ENCODE measurements around the gene ABCF2. TPM values are rescaled to one million over a fixed set of nuclear protein-coding genes. Genes with fewer than 3 reads are reported as not detected.

Gene ABCF2
- total RNA-seq, 1 experiment from 2014 or later, result 45.8 TPM

GRCh38 chr7:151251689-151252560, 24.9 kb upstream of the ABCF2 start:
- Histone ChIP-seq H4K20me1 (ENCODE audit: insufficient read depth) (0 out of 2 replicates have a peak, but pooled peaks cover 3% of the 10 kb centered on the region), H3K27ac (no peak overlapping the region), H3K4me2 (peak overlapping the region; percentile 88), H3K9me2 (ENCODE audit: insufficient read depth) (no peaks in the 10 kb centered on the region), H3K4me3 (peak overlapping the region; percentile 52; the same call in 1 of the 2 replicates), H3K79me2 (ENCODE audit: low read depth) (no peaks in the 10 kb centered on the region), H2AFZ (peak overlapping the region; percentile 82; the same call in 1 of the 2 replicates), H3K4me1 (replicated peaks; ENCODE audit: insufficient read depth) (no peaks in the 10 kb centered on the region; the same call in 1 of the 2 replicates), H3F3A (ENCODE audit: insufficient read depth, low read depth) (no peaks in the 10 kb centered on the region; the same call in 1 of the 2 replicates), H3K27me3 (ENCODE audit: insufficient read depth, low read depth) (peaks cover 79% of the 10 kb centered on the region), H3K36me3 (ENCODE audit: low read depth) (no peaks in the 10 kb centered on the region), H3K9me3 (ENCODE audit: insufficient read depth, low read depth) (no peaks in the 10 kb centered on the region)
- POLR2A ChIA-PET (ENCODE audit: unreplicated experiment), result no interaction called here
- DNase-seq, result peak in 1 of 2 experiments; percentile 43
- CTCF ChIA-PET, result no interaction called here
- peak; percentile 58; the same call in 1 of the 2 replicates for TF ChIP-seq EZH2 (IDR thresholded peaks at IDR 0.05; ENCODE audit: low read depth)
- TF ChIP-seq CTCF (conservative IDR thresholded peaks at IDR 0.05), result no peak
- no TSS peak for BruUV-seq (replicated peaks)
- intact Hi-C loops (cut with micrococcal nuclease; ENCODE audit: unreplicated experiment), result no loop called here

GRCh38 chr7:151251328-151251688, 24.3 kb upstream of the ABCF2 start:
- H3K4me3 ChIP-seq, result peak overlapping the region; percentile 43; the same call in 1 of the 2 replicates
- H3K27me3 ChIP-seq (ENCODE audit: insufficient read depth, low read depth), result peaks cover 79% of the 10 kb centered on the region
- H3K4me2 ChIP-seq, result peak overlapping the region; percentile 44
- BruUV-seq (replicated peaks), result no TSS peak
- H3K36me3 ChIP-seq (ENCODE audit: low read depth), result no peaks in the 10 kb centered on the region
- H3K27ac ChIP-seq, result no peak overlapping the region
- TF ChIP-seq CTCF (conservative IDR thresholded peaks at IDR 0.05), result no peak
- TF ChIP-seq EZH2 (IDR thresholded peaks at IDR 0.05; ENCODE audit: low read depth), result 0 out of 2 replicates have a peak, but pooled peaks have one; percentile 56
- no peaks in the 10 kb centered on the region for H3K79me2 ChIP-seq (ENCODE audit: low read depth)
- H4K20me1 ChIP-seq (ENCODE audit: insufficient read depth), result 0 out of 2 replicates have a peak, but pooled peaks cover 3% of the 10 kb centered on the region
- no peak overlapping the region for H2AFZ ChIP-seq
- no peak for DNase-seq
- ChIA-PET CTCF (no interaction called here), POLR2A (ENCODE audit: unreplicated experiment) (no interaction called here)
- H3K9me2 ChIP-seq (ENCODE audit: insufficient read depth), result no peaks in the 10 kb centered on the region
- H3K4me1 ChIP-seq (replicated peaks; ENCODE audit: insufficient read depth), result no peaks in the 10 kb centered on the region; the same call in 1 of the 2 replicates
- H3K9me3 ChIP-seq (ENCODE audit: insufficient read depth, low read depth), result no peaks in the 10 kb centered on the region
- intact Hi-C loops (cut with micrococcal nuclease; ENCODE audit: unreplicated experiment), result no loop called here
- H3F3A ChIP-seq (ENCODE audit: insufficient read depth, low read depth), result no peaks in the 10 kb centered on the region; the same call in 1 of the 2 replicates

GRCh38 chr7:151250181-151251132, 23.5 kb upstream of the ABCF2 start:
- TF ChIP-seq EZH2 (IDR thresholded peaks at IDR 0.05; ENCODE audit: low read depth), result no peak
- Histone ChIP-seq H2AFZ (no peak overlapping the region), H3K79me2 (ENCODE audit: low read depth) (no peaks in the 10 kb centered on the region), H3K4me3 (no peak overlapping the region), H3K27me3 (ENCODE audit: insufficient read depth, low read depth) (peaks cover 78% of the 10 kb centered on the region), H3K36me3 (ENCODE audit: low read depth) (no peaks in the 10 kb centered on the region), H3K27ac (no peak overlapping the region), H3K9me3 (ENCODE audit: insufficient read depth, low read depth) (no peaks in the 10 kb centered on the region), H3F3A (ENCODE audit: insufficient read depth, low read depth) (no peaks in the 10 kb centered on the region; the same call in 1 of the 2 replicates), H4K20me1 (ENCODE audit: insufficient read depth) (0 out of 2 replicates have a peak, but pooled peaks cover 3% of the 10 kb centered on the region), H3K4me1 (replicated peaks; ENCODE audit: insufficient read depth) (no peaks in the 10 kb centered on the region; the same call in 1 of the 2 replicates), H3K9me2 (ENCODE audit: insufficient read depth) (no peaks in the 10 kb centered on the region), H3K4me2 (no peak overlapping the region)
- ChIA-PET POLR2A (ENCODE audit: unreplicated experiment) (no interaction called here), CTCF (interaction anchor here (0.6 kb wide), 1 partner anchor 138 kb away, joined by 3 read pairs; no protein-coding TSS in a partner anchor)
- no peak for DNase-seq
- no TSS peak for BruUV-seq (replicated peaks)
- intact Hi-C loops (cut with micrococcal nuclease; ENCODE audit: unreplicated experiment), result no loop called here
